Endothelial cell of umbilical vein (primary cell): ENCODE measurements around the gene PIEZO2. TPM values are rescaled to one million over a fixed set of nuclear protein-coding genes. Genes with fewer than 3 reads are reported as not detected.

ENCODE experiments used
- BruUV-seq: library from RNA; stranded (reverse); fragments of 400-500 nt; replicated peaks from 2 replicates; lab custom pipeline; 2021; lab: Mats Ljungman, UMichigan
- CTCF ChIA-PET: fragments of 300-600, 350-600 bp; sonication (Branson Sonifier 250); formaldehyde crosslinking; loops from one replicate; lab custom pipeline; 2021; ENCODE audit warnings: antibody characterized with exemption, inconsistent platforms; lab: Charles Lee
- POLR2A ChIA-PET: fragments of 300-600, 350-600 bp; sonication (Branson Sonifier 250); formaldehyde crosslinking; loops from one replicate; lab custom pipeline; 2021; ENCODE audit warnings: antibody characterized with exemption, inconsistent platforms; lab: Charles Lee
- DNase-seq: peaks from one replicate; pipeline ENCODE4 v3.0.0-alpha.2; 2011; ENCODE audit warnings: low read depth, low spot score
- FAIRE-seq: peaks from 2 replicates; lab custom pipeline; 2011; peaks lifted over from hg19 to GRCh38; lab: Jason Lieb, UNC
- H2AFZ ChIP-seq: 2 replicates; pipeline ENCODE4 v1.6.0; 2012; ENCODE audit warnings: low read depth, low read length, control low read depth, inconsistent platforms
- H3K27ac ChIP-seq: 2 replicates; pipeline ENCODE4 v1.5.1; 2011; ENCODE audit warnings: low read depth, mild to moderate bottlenecking, control low read depth, low read length, moderate library complexity; ENCODE audit not compliant: insufficient read depth
- H3K27me3 ChIP-seq, 2 experiments: 2 replicates each; pipeline versions ENCODE4 v1.6.0 to v1.6.1; 2011; ENCODE audit warnings: low read length in 2 of 2, mixed read lengths in 1 of 2; ENCODE audit not compliant: control insufficient read depth in 2 of 2, insufficient read depth in 2 of 2
- H3K36me3 ChIP-seq, 2 experiments: 2 replicates in 1 of 2; 3 replicates in 1 of 2; pipeline ENCODE4 v1.5.1; 2011; ENCODE audit warnings: low read length in 2 of 2, mild to moderate bottlenecking in 1 of 2, moderate library complexity in 1 of 2; ENCODE audit not compliant: control insufficient read depth in 2 of 2, insufficient read depth in 2 of 2; ENCODE audit errors: extremely low read depth in 1 of 2
- H3K4me1 ChIP-seq: 3 replicates; pipeline ENCODE4 v1.5.1; 2011; ENCODE audit warnings: mild to moderate bottlenecking, low read length; ENCODE audit not compliant: control insufficient read depth, insufficient read depth; ENCODE audit errors: extremely low read depth
- H3K4me2 ChIP-seq: 2 replicates; pipeline ENCODE4 v1.6.1; 2011; ENCODE audit warnings: low read length, control low read depth, mixed read lengths; ENCODE audit not compliant: insufficient read depth
- H3K4me3 ChIP-seq, 3 experiments: fragments of 200-600 bp in 1 of 3; sonication (generic), shearing (Covaris generic) in 1 of 3; replicated peaks in 1 of 3; 2 replicates each; pipeline ENCODE4 v1.5.1; 2011 to 2016; ENCODE audit warnings: control low read depth in 3 of 3, low read length in 3 of 3, mild to moderate bottlenecking in 2 of 3, inconsistent platforms in 1 of 3, low read depth in 1 of 3, moderate library complexity in 1 of 3; ENCODE audit not compliant: insufficient read depth in 1 of 3
- H3K79me2 ChIP-seq: 2 replicates; pipeline ENCODE4 v1.6.0; 2012; ENCODE audit warnings: low read length, inconsistent platforms; ENCODE audit not compliant: control insufficient read depth, insufficient read depth
- H3K9ac ChIP-seq: replicated peaks from 2 replicates; pipeline ENCODE3; 2011; ENCODE audit warnings: low read length, control low read depth; ENCODE audit not compliant: insufficient read depth; ENCODE audit errors: extremely low read depth
- H3K9me1 ChIP-seq: replicated peaks from 3 replicates; pipeline ENCODE4 v1.6.0; 2011; ENCODE audit warnings: mild to moderate bottlenecking, low read length; ENCODE audit not compliant: control insufficient read depth, insufficient read depth; ENCODE audit errors: extremely low read depth
- H3K9me3 ChIP-seq: replicated peaks from 2 replicates; pipeline ENCODE4 v1.5.1; 2012; ENCODE audit warnings: low read length, inconsistent platforms; ENCODE audit not compliant: control insufficient read depth, insufficient read depth
- H4K20me1 ChIP-seq: replicated peaks from 2 replicates; pipeline ENCODE3; 2011; ENCODE audit warnings: mild to moderate bottlenecking, low read length; ENCODE audit not compliant: control insufficient read depth, insufficient read depth; ENCODE audit errors: extremely low read depth
- EZH2 ChIP-seq: IDR thresholded peaks from 2 replicates; pipeline ENCODE4 v1.6.1; 2012; ENCODE audit warnings: borderline replicate concordance, low read depth, mild to moderate bottlenecking, moderate library complexity, low read length, inconsistent platforms; ENCODE audit not compliant: severe bottlenecking
- GATA2 ChIP-seq: IDR thresholded peaks from 2 replicates; pipeline ENCODE4 v1.7.0; 2011; ENCODE audit warnings: low read depth, mild to moderate bottlenecking, moderate library complexity, mixed read lengths, low read length; ENCODE audit not compliant: insufficient read length, insufficient read depth
- JUN ChIP-seq: IDR thresholded peaks from 2 replicates; pipeline ENCODE4 v1.6.1; 2011; ENCODE audit warnings: borderline replicate concordance, low read depth; ENCODE audit not compliant: insufficient read length, insufficient read depth
- MAX ChIP-seq: IDR thresholded peaks from 2 replicates; pipeline ENCODE4 v1.6.1; 2011; ENCODE audit not compliant: insufficient read depth, insufficient read length
- MYC ChIP-seq: IDR thresholded peaks from one replicate; pipeline ENCODE4 v1.6.1; 2011; ENCODE audit warnings: mild to moderate bottlenecking, low read depth, low read length
- POLR2A ChIP-seq: IDR thresholded peaks from 2 replicates; pipeline ENCODE4 v1.6.1; 2012; ENCODE audit warnings: low read depth, mild to moderate bottlenecking, control low read depth, low read length
- POLR2AphosphoS5 ChIP-seq: IDR thresholded peaks from 2 replicates; pipeline ENCODE4 v1.6.1; 2012; ENCODE audit warnings: low read depth, mild to moderate bottlenecking, control low read depth, low read length, moderate library complexity; ENCODE audit not compliant: insufficient read depth
- dilution Hi-C: fragments of 300-500 bp; cut with MboI; formaldehyde crosslinking; loops from one replicate; pipeline ENCODE4 v1.15.0; 2019; ENCODE audit warnings: low sequenced_read_pairs; ENCODE audit not compliant: extremely low pct_ligation_motif_present
- intact Hi-C: fragments of 100-400 bp; cut with micrococcal nuclease; formaldehyde crosslinking; loops from one replicate; pipeline ENCODE4 v1.10.0; 2022
- polyA plus RNA-seq, 4 experiments: library from polyadenylated mRNA; depleted of rRNA in 3 of 4; stranded (reverse) in 3 of 4; unstranded in 1 of 4; fragments of >200 nt; gene quantifications; 2 replicates each; pipeline versions ENCODE4 v1.2.1 to v1.2.3, GENCODE V29; 2011 to 2012; ENCODE audit warnings: missing spikeins in 1 of 4
- total RNA-seq: library from RNA; stranded (reverse); gene quantifications from 2 replicates; pipeline ENCODE4 v1.2.3, GENCODE V29; 2021
- TF ChIP-seq, protein P1 (sequence below), 2 donors: IDR thresholded peaks; 1 replicate in 1 of 2; 2 replicates in 1 of 2; pipeline ENCODE4 v1.5.1; 2011; ENCODE audit warnings: low read length in 2 of 2, mild to moderate bottlenecking in 2 of 2, moderate library complexity in 2 of 2, control low read depth in 1 of 2, inconsistent platforms in 1 of 2, low read depth in 1 of 2; ENCODE audit not compliant: insufficient read depth in 1 of 2; ENCODE audit errors: extremely low read depth in 1 of 2

PIEZO2 gene
- total and polyA plus RNA-seq, 2 donors (not counting 3 experiments of a cell fraction or from before 2014, with no cell fraction given) = 1.7 to 11.2 TPM

- Histone ChIP-seq H3K36me3 (no peaks in the 10 kb centered on the region), H3K9me3 (no peaks in the 10 kb centered on the region), H3K4me2 (no peak overlapping the region), H3K4me3 (no peak overlapping the region), H4K20me1 (no peaks in the 10 kb centered on the region), H3K4me1 (no peaks in the 10 kb centered on the region), H3K9ac (no peak overlapping the region), H2AFZ (no peak overlapping the region), H3K79me2 (no peaks in the 10 kb centered on the region), H3K27ac (no peak overlapping the region), H3K9me1 (no peaks in the 10 kb centered on the region), H3K27me3 (no peaks in the 10 kb centered on the region)
- CTCF ChIA-PET = interaction anchor here (2.6 kb wide), 1 partner anchor 99 kb away, joined by 11 read pairs; no protein-coding TSS in a partner anchor
- POLR2A ChIA-PET = no interaction called here
- FAIRE-seq = no peak
- DNase-seq = no peak
- BruUV-seq = no TSS peak
- intact Hi-C loops = no loop called here
- no peak for TF ChIP-seq EZH2
- TF ChIP-seq POLR2AphosphoS5 = no peak
- TF ChIP-seq MAX = no peak
- no peak for TF ChIP-seq GATA2
- TF ChIP-seq, protein P1, sequence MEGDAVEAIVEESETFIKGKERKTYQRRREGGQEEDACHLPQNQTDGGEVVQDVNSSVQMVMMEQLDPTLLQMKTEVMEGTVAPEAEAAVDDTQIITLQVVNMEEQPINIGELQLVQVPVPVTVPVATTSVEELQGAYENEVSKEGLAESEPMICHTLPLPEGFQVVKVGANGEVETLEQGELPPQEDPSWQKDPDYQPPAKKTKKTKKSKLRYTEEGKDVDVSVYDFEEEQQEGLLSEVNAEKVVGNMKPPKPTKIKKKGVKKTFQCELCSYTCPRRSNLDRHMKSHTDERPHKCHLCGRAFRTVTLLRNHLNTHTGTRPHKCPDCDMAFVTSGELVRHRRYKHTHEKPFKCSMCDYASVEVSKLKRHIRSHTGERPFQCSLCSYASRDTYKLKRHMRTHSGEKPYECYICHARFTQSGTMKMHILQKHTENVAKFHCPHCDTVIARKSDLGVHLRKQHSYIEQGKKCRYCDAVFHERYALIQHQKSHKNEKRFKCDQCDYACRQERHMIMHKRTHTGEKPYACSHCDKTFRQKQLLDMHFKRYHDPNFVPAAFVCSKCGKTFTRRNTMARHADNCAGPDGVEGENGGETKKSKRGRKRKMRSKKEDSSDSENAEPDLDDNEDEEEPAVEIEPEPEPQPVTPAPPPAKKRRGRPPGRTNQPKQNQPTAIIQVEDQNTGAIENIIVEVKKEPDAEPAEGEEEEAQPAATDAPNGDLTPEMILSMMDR (IDR thresholded peaks at IDR 0.05; ENCODE audit: extremely low read depth in 1 of 2, insufficient read depth in 1 of 2, low read depth in 1 of 2, low read length in 2 of 2) = no peak
- no peak for TF ChIP-seq JUN
- no peak for TF ChIP-seq MYC
- no peak for TF ChIP-seq POLR2A
- dilution Hi-C loops = no loop called here
Observed at GRCh38 chr18:10659594-10659993, 489.8 kb downstream of the PIEZO2 start.
